ENCODE results near the gene TTC29. TPM values are rescaled to one million over a fixed set of nuclear protein-coding genes. Genes with fewer than 3 reads are reported as not detected.

Gene TTC29
- total RNA-seq, 2 donors from 2014 or later, result 0.22 TPM; not detected in 1

- TF ChIP-seq CTCF (IDR thresholded peaks at IDR 0.05), result no peak
- Histone ChIP-seq H3K4me1 (no peaks in the 10 kb centered on the region), H3K9me3 (no peaks in the 10 kb centered on the region), H3K27me3 (no peaks in the 10 kb centered on the region), H3K36me3 (no peaks in the 10 kb centered on the region), H3K27ac (no peak overlapping the region), H3K4me3 (no peak overlapping the region)
- no peak for DNase-seq (ENCODE audit: low spot score)
These were observed 7.2 kb upstream of the TTC29 start for GRCh38 chr4:146952896-146953295.

- H3K27me3 ChIP-seq, result no peaks in the 10 kb centered on the region
- no peak overlapping the region for H3K4me3 ChIP-seq
- DNase-seq (ENCODE audit: low spot score), result no peak
- H3K9me3 ChIP-seq, result no peaks in the 10 kb centered on the region
- no peaks in the 10 kb centered on the region for H3K36me3 ChIP-seq
- no peak overlapping the region for H3K27ac ChIP-seq
- peaks cover 0 to 17% of the 10 kb centered on the region in 2 donors for H3K4me1 ChIP-seq
- no peak for TF ChIP-seq CTCF (IDR thresholded peaks at IDR 0.05)
These were observed 3.9 kb upstream of the TTC29 start for GRCh38 chr4:146949559-146949958.

GRCh38 chr4:146943691-146944375 is 1.8 kb downstream of the TTC29 start:
- Histone ChIP-seq H3K27ac (no peak overlapping the region), H3K36me3 (no peaks in the 10 kb centered on the region), H3K27me3 (no peaks in the 10 kb centered on the region), H3K9me3 (no peaks in the 10 kb centered on the region), H3K4me1 (peaks cover 0 to 17% of the 10 kb centered on the region in 2 donors), H3K4me3 (no peak overlapping the region)
- no peak for DNase-seq (ENCODE audit: low spot score)
- TF ChIP-seq CTCF (IDR thresholded peaks at IDR 0.05), result no peak

- H3K27me3 ChIP-seq, result no peaks in the 10 kb centered on the region
- H3K27ac ChIP-seq, result no peak overlapping the region
- TF ChIP-seq CTCF (IDR thresholded peaks at IDR 0.05), result no peak
- no peaks in the 10 kb centered on the region for H3K9me3 ChIP-seq
- no peak for DNase-seq (ENCODE audit: low spot score)
- no peaks in the 10 kb centered on the region for H3K36me3 ChIP-seq
- no peaks in the 10 kb centered on the region for H3K4me1 ChIP-seq
- no peak overlapping the region for H3K4me3 ChIP-seq
These were observed 13.5 kb downstream of the TTC29 start for GRCh38 chr4:146932116-146932515.

- no peak for DNase-seq (ENCODE audit: low spot score)
- no peak for TF ChIP-seq CTCF (IDR thresholded peaks at IDR 0.05)
- H3K9me3 ChIP-seq, result no peaks in the 10 kb centered on the region
- no peak overlapping the region for H3K27ac ChIP-seq
- H3K4me1 ChIP-seq, result no peaks in the 10 kb centered on the region
- no peaks in the 10 kb centered on the region for H3K27me3 ChIP-seq
- no peak overlapping the region for H3K4me3 ChIP-seq
- H3K36me3 ChIP-seq, result no peaks in the 10 kb centered on the region
These were observed 15.0 kb downstream of the TTC29 start for GRCh38 chr4:146930673-146931072.

- no peak for DNase-seq (ENCODE audit: low spot score)
- H3K4me3 ChIP-seq, result no peak overlapping the region
- H3K27me3 ChIP-seq, result no peaks in the 10 kb centered on the region
- H3K27ac ChIP-seq, result no peak overlapping the region
- H3K4me1 ChIP-seq, result no peaks in the 10 kb centered on the region
- TF ChIP-seq CTCF (IDR thresholded peaks at IDR 0.05), result no peak
- no peaks in the 10 kb centered on the region for H3K9me3 ChIP-seq
- H3K36me3 ChIP-seq, result no peaks in the 10 kb centered on the region
These were observed 18.0 kb downstream of the TTC29 start for GRCh38 chr4:146927695-146928094.
